HG02798 (cell line): ENCODE results near the gene MMP8.
A peak's percentile ranks its signal among the peaks of the same experiment; 100 is the strongest.

Experiments
- ATAC-seq: cut with Tn5 transposase; IDR thresholded peaks from one replicate; pipeline ENCODE4 v1.9.1; 2021; ENCODE audit warnings: mild to moderate bottlenecking; ENCODE audit not compliant: unreplicated experiment, poor library complexity

MMP8 gene

DNA sequence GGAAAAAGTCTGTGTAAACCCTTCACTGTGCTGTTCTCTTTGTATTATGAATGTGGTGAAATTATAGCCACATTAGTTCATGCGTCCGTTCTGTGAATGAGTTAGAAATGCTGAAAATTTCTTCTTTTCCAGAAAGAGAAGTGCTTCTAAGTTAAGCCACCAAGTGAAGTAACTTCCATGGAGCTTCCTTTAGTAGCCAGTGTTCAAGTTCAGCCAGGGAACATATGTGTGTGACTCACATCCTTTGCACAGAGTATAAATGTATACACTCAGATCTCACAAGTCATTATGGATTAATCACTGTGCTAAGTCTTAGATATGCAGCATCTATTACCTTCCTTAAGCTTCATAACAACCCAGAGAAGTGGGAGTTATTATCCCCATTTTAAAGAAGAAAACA, 3.1 kb upstream of the MMP8 start:
- no peak for ATAC-seq

DNA sequence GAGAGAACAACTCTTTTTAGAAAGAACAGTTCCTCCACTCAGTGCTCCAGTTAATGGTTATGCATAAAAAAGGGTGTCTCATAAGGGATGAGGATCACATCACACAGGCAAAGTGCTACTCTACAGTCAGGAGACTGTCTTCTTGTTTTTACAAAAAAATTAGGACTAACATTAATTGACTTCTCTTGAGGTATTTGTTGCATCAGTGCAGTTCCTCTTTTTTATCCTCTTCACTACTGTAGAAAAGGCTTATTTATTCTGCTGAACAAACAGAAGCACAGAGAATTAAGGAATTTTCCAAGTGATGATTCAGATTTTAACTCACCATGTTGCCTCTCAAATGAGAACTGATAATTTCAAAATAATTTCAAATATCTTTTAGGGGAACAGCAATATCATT, 1.9 kb downstream of the MMP8 start:
- ATAC-seq = no peak

DNA sequence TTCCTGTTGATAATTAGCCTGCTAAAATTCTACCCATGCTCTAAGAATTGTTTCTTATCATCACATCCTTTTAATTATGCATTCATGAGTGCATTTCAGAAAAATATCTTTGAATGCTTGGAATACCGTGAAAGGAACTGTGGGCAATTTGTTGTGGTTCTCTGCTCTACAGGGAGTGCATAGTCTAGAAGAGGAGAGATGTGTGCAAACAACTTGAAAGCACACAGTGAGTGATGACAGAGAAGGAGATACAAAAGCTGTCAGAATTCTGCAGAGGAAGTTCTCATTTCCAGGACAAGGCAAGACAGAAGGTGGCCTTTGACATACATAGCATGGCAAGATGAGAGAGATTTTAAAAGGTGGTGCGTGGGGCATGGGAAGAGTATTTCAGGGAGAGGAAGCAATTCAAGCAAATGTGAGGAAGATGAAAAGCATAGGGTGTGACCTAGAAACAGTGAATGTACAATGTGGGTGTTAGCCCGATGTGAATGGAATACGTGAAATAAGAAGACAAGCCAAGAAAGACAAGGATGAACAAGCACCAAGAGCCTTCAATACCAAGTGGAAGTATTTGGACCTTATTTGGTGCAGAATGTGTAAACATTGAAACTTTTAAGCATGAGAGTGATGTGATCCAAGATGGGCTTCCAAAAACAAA, 5.0 kb downstream of the MMP8 start:
- ATAC-seq = no peak

GRCh38 chr11:102717280-102717679, 7.5 kb downstream of the MMP8 start:
- ATAC-seq = no peak

- peak; percentile 74 for ATAC-seq
Observed at GRCh38 chr11:102716527-102716926, 8.2 kb downstream of the MMP8 start.

GRCh38 chr11:102712137-102712536, 12.6 kb downstream of the MMP8 start:
- ATAC-seq = no peak

GRCh38 chr11:102709201-102709945, 15.4 kb downstream of the MMP8 start:
- no peak for ATAC-seq

DNA sequence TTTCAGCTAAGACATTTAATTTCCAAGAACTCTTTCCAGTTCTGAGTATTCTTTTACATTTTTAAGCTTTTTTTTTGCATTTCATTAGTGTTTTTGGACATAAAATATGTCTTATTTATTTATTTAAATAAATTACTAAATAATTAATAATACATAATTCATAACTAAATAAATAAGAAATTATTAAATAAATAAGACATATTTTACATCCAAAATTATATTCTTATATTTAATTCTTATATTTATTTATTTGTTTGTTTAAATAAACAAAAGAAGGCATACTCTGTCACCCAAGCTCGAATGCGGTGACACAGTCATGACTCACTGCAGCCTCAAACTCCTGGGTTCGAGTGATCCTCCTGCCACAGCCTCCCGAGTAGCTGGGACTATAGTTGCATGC, 16.1 kb downstream of the MMP8 start:
- ATAC-seq = no peak

- ATAC-seq = no peak
Observed at GRCh38 chr11:102705626-102706025, 19.1 kb downstream of the MMP8 start, which contains the start of gene MMP27. TSS of gene MMP27 (minus strand) at chr11:102705769. CDS start at chr11:102705714, 55 bp downstream.

GRCh38 chr11:102704841-102705240, 19.9 kb downstream of the MMP8 start:
- no peak for ATAC-seq

GRCh38 chr11:102703826-102704493, 20.8 kb downstream of the MMP8 start:
- ATAC-seq = no peak

DNA sequence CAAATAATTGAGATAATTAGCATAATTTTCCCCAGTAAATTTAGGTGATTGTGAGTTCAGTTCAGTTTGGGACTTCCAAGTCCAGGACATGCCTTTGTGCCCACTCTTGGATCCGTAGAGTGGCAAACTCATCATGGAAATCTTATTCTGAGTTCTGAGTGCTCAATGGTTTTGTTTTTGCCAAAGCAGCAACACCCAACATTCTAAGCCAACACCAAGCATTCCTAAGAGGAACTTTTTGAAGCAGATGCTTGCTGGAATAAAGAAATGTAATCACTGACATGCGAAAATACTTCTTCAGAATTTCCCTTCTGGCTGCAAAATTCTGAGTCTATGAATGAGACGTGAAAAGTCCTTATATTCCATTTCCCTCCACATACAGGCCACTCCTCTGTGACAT, 29.6 kb downstream of the MMP8 start:
- ATAC-seq = no peak

GRCh38 chr11:102685754-102686153, 39.0 kb downstream of the MMP8 start:
- no peak for ATAC-seq

GRCh38 chr11:102685338-102685737, 39.4 kb downstream of the MMP8 start:
- no peak for ATAC-seq

- ATAC-seq = no peak
Observed at GRCh38 chr11:102683277-102683676, 41.5 kb downstream of the MMP8 start.

- no peak for ATAC-seq
Observed at GRCh38 chr11:102680945-102681344, 43.8 kb downstream of the MMP8 start.

DNA sequence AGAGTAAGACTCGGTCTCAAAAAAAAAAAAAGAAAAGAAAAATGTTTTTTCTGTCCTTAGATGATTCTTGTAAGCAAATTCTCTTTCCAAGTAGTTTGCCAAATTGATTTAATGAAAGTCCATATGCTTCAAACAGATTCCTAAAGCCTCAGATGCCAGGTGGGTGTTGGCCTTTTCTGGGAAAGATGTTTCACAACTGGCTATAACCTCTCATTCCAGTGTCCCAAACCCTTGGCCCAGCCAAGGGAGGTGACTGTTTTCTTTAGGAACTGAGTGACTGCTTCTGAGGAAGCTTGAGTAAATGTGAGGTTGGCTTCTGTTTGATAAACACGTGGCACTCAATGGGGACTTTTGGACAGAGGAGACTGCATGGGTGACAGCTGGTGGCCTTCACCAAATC, 46.7 kb downstream of the MMP8 start:
- no peak for ATAC-seq

DNA sequence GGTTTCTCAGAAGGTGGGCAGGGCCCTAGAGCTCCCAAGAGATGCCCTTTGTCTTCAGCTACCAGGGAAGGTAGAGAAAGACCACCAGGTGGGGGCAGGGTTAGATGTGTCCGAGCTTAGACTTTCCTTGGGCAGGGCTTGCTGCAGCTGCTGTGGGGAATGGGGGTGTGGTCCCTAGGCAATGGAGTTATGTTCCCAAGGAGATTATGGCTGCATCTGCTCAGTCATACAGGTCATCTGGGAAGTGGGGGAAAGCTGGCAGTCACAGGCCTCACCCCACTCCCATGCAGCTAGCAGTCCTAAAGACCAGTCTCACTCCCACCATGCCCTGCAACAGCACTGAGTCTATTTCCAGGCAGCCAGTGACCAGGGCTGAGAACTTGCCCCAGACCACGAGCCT, 48.7 kb downstream of the MMP8 start:
- ATAC-seq = no peak

DNA sequence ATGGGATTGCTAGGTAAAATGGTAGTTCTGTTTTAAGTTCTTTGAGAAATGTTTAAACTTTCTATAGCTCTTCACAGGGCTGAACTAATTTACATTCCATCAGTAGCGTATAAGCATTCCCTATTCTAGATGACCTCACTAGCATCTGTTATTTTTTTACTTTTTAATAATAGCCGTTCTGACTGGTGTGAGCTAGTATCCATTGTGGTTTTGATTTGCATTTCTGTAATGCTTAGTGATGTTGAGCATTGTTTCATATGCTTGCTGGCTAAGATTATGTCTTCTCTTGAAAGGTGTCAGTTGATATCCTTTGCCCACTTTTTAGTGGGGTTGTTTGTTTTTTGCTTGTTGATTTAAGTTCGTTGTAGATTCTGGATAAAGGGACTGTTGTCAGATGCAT, 55.1 kb downstream of the MMP8 start:
- ATAC-seq = peak; percentile 81

- peak; percentile 56 for ATAC-seq
Observed at GRCh38 chr11:102666331-102666957, 58.3 kb downstream of the MMP8 start.
